Endometrial microvascular endothelial cells (primary cell): Measurements from ENCODE around the gene KCNIP1. TPM values are rescaled to one million over a fixed set of nuclear protein-coding genes. Genes with fewer than 3 reads are reported as not detected.
"Not testable (repeated sequence)": the region's sequence is repeated elsewhere in the genome, so short reads cannot be mapped to it uniquely, and the experiment has no call there.

Experiments used
- in situ Hi-C: cut with HindIII; loops from 2 replicates; pipeline ENCODE4 v1.10.0; 2017; ENCODE audit warnings: low sequenced_read_pairs, low pct_unique_long_range_greater_than_20kb; ENCODE audit errors: inconsistent ontology term
- total RNA-seq: library from RNA; depleted of rRNA; stranded (reverse); fragments of >200 nt; gene quantifications from one replicate; pipeline ENCODE4 v1.2.3, GENCODE V29; 2015; ENCODE audit errors: inconsistent ontology term

KCNIP1 gene
- total RNA-seq, 1 donor from 2014 or later, result not detected

- in situ Hi-C loops, result no loop called here
These were observed 243.1 kb downstream of the KCNIP1 start for GRCh38 chr5:170746961-170747340.

GRCh38 chr5:170747357-170747756 is 243.5 kb downstream of the KCNIP1 start:
- in situ Hi-C loops, result no loop called here

- in situ Hi-C loops, result no loop called here
These were observed 244.0 kb downstream of the KCNIP1 start for GRCh38 chr5:170747851-170748250.

DNA sequence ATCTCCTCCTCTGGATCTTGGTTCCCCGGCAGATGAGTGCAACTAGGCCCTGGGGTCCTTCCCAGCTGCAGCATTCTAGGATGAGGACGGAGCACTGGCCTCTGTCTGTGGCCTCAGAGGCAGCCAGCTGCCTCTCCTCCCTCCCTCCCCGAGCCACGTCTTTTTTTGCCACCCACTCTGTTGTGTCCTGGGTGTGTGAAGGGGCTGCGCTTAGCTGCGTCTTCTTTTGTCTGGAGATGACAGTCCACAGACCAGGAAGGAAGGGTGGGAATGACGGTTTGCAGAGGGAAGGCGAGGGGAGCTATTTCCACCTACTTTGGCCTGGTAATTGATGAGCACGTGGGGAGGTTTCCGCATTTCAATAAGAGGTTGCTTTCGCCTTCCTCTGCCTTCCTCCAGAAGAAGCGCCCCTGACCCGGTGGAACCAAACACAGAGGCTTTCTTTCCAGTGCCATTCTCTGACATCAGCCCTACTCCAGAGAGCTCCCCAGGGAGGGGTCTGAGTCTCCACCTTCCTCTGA is 245.2 kb downstream of the KCNIP1 start:
- in situ Hi-C loops, result no loop called here

- in situ Hi-C loops, result no loop called here
These were observed 246.2 kb downstream of the KCNIP1 start for GRCh38 chr5:170749911-170750431.

DNA sequence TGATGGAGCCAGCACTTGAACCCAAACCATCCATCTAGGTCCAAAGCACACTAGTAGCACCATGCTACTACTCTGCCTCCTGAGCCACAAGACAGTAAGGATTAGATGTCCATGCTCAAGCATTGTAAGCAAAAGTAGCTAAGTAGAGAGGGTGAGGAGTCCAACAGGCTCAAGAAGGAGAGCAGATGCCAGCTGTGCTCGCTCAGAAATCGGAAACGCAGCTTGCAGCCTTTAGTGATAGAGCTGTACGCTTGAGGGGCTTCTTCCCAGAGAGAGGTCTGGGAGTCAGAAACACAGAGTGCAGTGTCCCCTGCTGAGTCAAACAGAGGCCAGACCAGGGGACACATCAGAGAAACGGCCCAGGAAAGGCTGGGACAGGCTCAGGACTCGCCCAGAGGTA is 247.0 kb downstream of the KCNIP1 start:
- in situ Hi-C loops, result no loop called here

- in situ Hi-C loops, result no loop called here
These were observed 247.8 kb downstream of the KCNIP1 start for GRCh38 chr5:170751631-170752030.

- in situ Hi-C loops, result no loop called here
These were observed 248.7 kb downstream of the KCNIP1 start for GRCh38 chr5:170752257-170753215.

- in situ Hi-C loops, result no loop called here
These were observed 249.5 kb downstream of the KCNIP1 start for GRCh38 chr5:170753311-170753710.

DNA sequence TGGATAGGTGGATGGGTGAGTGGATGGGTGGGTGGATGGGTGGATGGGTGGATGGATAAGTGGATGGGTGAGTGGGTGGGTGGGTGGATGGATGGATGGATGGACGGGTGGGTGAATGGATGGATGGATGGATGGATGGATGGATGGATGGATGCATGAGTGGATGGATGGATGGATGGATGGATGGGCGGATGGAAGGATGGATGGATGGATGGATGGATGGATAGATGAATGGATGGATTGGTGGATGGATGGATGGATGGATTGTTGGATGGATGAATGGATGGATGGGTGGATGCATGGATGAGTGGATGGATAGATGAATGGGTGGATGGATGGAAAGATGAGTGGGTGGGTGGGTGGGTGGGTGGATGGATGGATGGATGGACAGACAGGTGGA is 250.7 kb downstream of the KCNIP1 start:
- in situ Hi-C loops, result not testable (repeated sequence)

- in situ Hi-C loops, result no loop called here
These were observed 252.0 kb downstream of the KCNIP1 start for GRCh38 chr5:170755679-170756456.

DNA sequence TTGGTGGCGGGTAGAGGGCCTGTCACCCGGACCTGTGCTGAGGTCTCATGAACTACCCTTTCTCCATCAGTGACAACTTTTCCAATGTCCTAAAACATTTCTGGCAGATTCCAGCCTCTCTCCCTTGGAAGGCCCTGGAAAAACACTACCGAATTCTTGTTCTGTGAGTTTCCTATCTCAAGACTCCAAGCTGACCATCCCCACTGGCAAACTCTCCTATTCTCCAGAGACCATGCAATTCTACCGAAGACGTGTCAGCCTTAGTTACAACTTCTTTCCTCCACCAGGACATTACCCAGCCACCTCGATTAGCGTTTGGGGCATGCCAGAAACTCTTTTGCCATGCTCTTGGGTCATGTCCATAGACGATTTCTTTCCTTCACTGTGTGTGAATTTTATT is 252.9 kb downstream of the KCNIP1 start:
- in situ Hi-C loops, result no loop called here

GRCh38 chr5:170757182-170757601 is 253.4 kb downstream of the KCNIP1 start:
- in situ Hi-C loops, result no loop called here

DNA sequence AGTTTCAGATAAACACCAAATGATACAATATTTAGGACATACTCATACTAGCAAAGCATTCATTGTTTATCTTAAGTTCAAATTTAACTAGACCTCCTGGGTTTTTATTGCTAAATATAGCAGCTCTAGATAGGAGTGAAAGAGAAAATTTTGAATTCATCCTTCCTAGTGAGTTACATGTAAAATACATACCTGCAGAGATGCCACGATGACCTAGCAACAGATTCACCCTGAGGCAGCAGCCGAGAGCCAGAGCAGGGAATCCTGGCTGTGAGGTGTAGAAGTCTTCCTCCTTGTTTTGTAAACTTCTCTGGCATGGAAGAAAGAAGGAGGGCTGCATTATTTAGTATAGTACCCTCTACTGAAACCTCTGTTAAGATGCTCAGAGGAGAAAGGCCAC is 253.8 kb downstream of the KCNIP1 start:
- in situ Hi-C loops, result no loop called here

DNA sequence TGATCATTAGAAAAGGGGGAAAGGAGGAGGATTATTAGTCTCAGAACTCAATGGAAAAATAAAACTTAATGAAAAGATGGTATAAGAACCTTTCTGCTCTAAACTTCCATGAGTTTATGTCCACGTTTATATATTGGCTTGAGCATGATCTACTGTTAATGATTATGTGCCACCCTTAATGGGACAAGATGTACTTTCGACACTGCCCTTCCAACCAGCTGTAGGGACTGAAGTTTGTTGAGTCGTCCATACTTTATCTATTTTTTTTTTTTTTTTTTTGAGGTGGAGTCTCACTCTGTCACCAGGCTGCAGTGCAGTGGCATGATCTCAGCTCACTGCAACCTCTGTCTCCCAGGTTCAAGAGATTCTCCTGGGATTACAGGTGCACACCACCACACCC is 254.7 kb downstream of the KCNIP1 start:
- in situ Hi-C loops, result no loop called here

GRCh38 chr5:170760113-170760512 is 256.3 kb downstream of the KCNIP1 start:
- in situ Hi-C loops, result no loop called here

GRCh38 chr5:170761048-170761707 is 257.4 kb downstream of the KCNIP1 start:
- in situ Hi-C loops, result no loop called here

DNA sequence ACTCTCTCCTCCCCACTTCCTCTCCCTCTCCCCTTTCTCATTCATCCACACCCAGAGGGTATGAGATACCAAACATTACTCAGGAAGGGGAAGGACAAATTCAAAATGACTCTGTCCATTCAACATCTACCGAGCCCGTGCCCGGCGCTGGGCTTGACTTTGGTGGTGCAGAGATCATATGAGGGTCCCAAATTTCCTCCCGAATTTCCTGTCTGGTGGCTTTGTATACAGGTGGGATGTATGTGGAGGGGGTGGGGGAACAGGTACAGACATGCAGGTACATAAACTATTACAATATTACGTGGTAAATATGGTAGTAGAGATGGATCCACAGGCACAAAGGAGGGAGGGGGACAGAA is 257.9 kb downstream of the KCNIP1 start:
- in situ Hi-C loops, result no loop called here

GRCh38 chr5:170762298-170762697 is 258.5 kb downstream of the KCNIP1 start:
- in situ Hi-C loops, result not testable (repeated sequence)
